NCI-H748 (cell line): ENCODE measurements around the gene PTN.

Source experiments
- DNase-seq: peaks from one replicate; lab custom pipeline; 2025; ENCODE audit not compliant: unreplicated experiment; lab: John Stamatoyannopoulos, UW

The PTN gene

GRCh38 chr7:137343281-137343841 is at the start of gene PTN:
Gene PTN, minus strand, starts transcription at chr7:137343733. Its CDS starts 88,760 bp downstream, at chr7:137254973.
- DNase-seq: peak; percentile 67

GRCh38 chr7:137390076-137390475 is 46.5 kb upstream of the PTN start:
- peak; percentile 91 for DNase-seq

- DNase-seq: no peak
These were observed 45.4 kb upstream of the PTN start for GRCh38 chr7:137388916-137389315.

GRCh38 chr7:137386966-137387365 is 43.4 kb upstream of the PTN start:
- peak; percentile 12 for DNase-seq

GRCh38 chr7:137381045-137381444 is 37.5 kb upstream of the PTN start:
- DNase-seq: no peak

- DNase-seq: no peak
These were observed 30.0 kb upstream of the PTN start for GRCh38 chr7:137373507-137373906.

- DNase-seq: no peak
These were observed 28.1 kb upstream of the PTN start for GRCh38 chr7:137371616-137372015.

- DNase-seq: no peak
These were observed 23.5 kb upstream of the PTN start for GRCh38 chr7:137366995-137367394.

- DNase-seq: peak; percentile 6
These were observed 20.1 kb upstream of the PTN start for GRCh38 chr7:137363683-137364082.

- DNase-seq: no peak
These were observed 16.6 kb upstream of the PTN start for GRCh38 chr7:137360087-137360679.

- DNase-seq: no peak
These were observed 11.4 kb upstream of the PTN start for GRCh38 chr7:137354961-137355360.

GRCh38 chr7:137354396-137354795 is 10.9 kb upstream of the PTN start:
- peak; percentile 8 for DNase-seq

- DNase-seq: no peak
These were observed 8.4 kb upstream of the PTN start for GRCh38 chr7:137351941-137352340.

- DNase-seq: no peak
These were observed 2.4 kb upstream of the PTN start for GRCh38 chr7:137345799-137346449.

GRCh38 chr7:137342828-137343261 is 688 bp downstream of the PTN start:
- DNase-seq: no peak

GRCh38 chr7:137342265-137342664 is 1.3 kb downstream of the PTN start:
- DNase-seq: no peak

GRCh38 chr7:137337902-137338301 is 5.6 kb downstream of the PTN start:
- DNase-seq: peak; percentile 5

GRCh38 chr7:137335814-137336213 is 7.7 kb downstream of the PTN start:
- DNase-seq: no peak

- no peak for DNase-seq
These were observed 12.2 kb downstream of the PTN start for GRCh38 chr7:137331378-137331777.

- no peak for DNase-seq
These were observed 14.1 kb downstream of the PTN start for GRCh38 chr7:137329411-137329810.

- DNase-seq: no peak
These were observed 15.0 kb downstream of the PTN start for GRCh38 chr7:137328373-137329120.

GRCh38 chr7:137325927-137326326 is 17.6 kb downstream of the PTN start:
- no peak for DNase-seq
